Activated T-cell treated with anti-CD3 and anti-CD28 coated beads for 4 hours (primary cell): ENCODE measurements around the gene GART.
"Not testable (repeated sequence)": the region's sequence is repeated elsewhere in the genome, so short reads cannot be mapped to it uniquely, and the experiment has no call there.

ENCODE experiments used
- DNase-seq: peaks from one replicate; pipeline ENCODE4 v3.0.0-alpha.2; 2020

Gene GART

GRCh38 chr21:33541756-33542639, at the start of gene GART:
Gene GART (minus strand): TSS chr21:33542117. CDS start chr21:33539315, 2,802 bp downstream.
- DNase-seq = peak; percentile 68

GRCh38 chr21:33588485-33589335, 46.8 kb upstream of the GART start, which contains the start of gene DONSON:
Gene DONSON (minus strand): TSS chr21:33588684. CDS start chr21:33588641, 43 bp downstream.
- peak; percentile 80 for DNase-seq

GRCh38 chr21:33587792-33588484, 46.0 kb upstream of the GART start:
- DNase-seq = no peak

- no peak for DNase-seq
Measured at GRCh38 chr21:33586927-33587326, 45.0 kb upstream of the GART start.

- no peak for DNase-seq
Measured at GRCh38 chr21:33584455-33584854, 42.5 kb upstream of the GART start.

GRCh38 chr21:33578959-33579542, 37.1 kb upstream of the GART start:
- DNase-seq = no peak

- DNase-seq = no peak
Measured at GRCh38 chr21:33578214-33578613, 36.3 kb upstream of the GART start.

- not testable (repeated sequence) for DNase-seq
Measured at GRCh38 chr21:33576741-33577141, 34.8 kb upstream of the GART start.

- DNase-seq = no peak
Measured at GRCh38 chr21:33572350-33572749, 30.4 kb upstream of the GART start.

GRCh38 chr21:33569991-33570390, 28.1 kb upstream of the GART start:
- no peak for DNase-seq

GRCh38 chr21:33568448-33568847, 26.5 kb upstream of the GART start:
- DNase-seq = no peak

- no peak for DNase-seq
Measured at GRCh38 chr21:33567914-33568313, 26.0 kb upstream of the GART start.

- DNase-seq = no peak
Measured at GRCh38 chr21:33566514-33566913, 24.6 kb upstream of the GART start.

- no peak for DNase-seq
Measured at GRCh38 chr21:33562389-33562788, 20.5 kb upstream of the GART start.

- DNase-seq = no peak
Measured at GRCh38 chr21:33561373-33561772, 19.5 kb upstream of the GART start.

- DNase-seq = no peak
Measured at GRCh38 chr21:33560965-33561364, 19.0 kb upstream of the GART start.

GRCh38 chr21:33559813-33560212, 17.9 kb upstream of the GART start:
- DNase-seq = no peak

- DNase-seq = no peak
Measured at GRCh38 chr21:33558777-33559421, 17.0 kb upstream of the GART start.

- DNase-seq = no peak
Measured at GRCh38 chr21:33557447-33557846, 15.5 kb upstream of the GART start.

- no peak for DNase-seq
Measured at GRCh38 chr21:33554982-33555344, 13.0 kb upstream of the GART start.

- no peak for DNase-seq
Measured at GRCh38 chr21:33554236-33554981, 12.5 kb upstream of the GART start.
